Activated T-cell treated with anti-CD3 and anti-CD28 coated beads, Interleukin-2, amount 50 U/mL, for 72 hours (primary cell): ENCODE results near the gene USP49. TPM values are rescaled to one million over a fixed set of nuclear protein-coding genes. Genes with fewer than 3 reads are reported as not detected.
A peak's percentile ranks its signal among the peaks of the same experiment; 100 is the strongest.

Experiments used
- ATAC-seq, 2 donors: fragments of 150-1000 bp; cut with Tn5 transposase; replicated peaks in 1 of 2; 2 replicates each; pipeline ENCODE4 v1.10.0; 2021; ENCODE audit warnings: moderate library complexity in 2 of 2, mild to moderate bottlenecking in 1 of 2
- DNase-seq, 2 donors: peaks; one replicate each; pipeline ENCODE4 v3.0.0; 2021 to 2022; ENCODE audit warnings: mixed read lengths in 1 of 2
- H3K27ac Mint-ChIP-seq: one replicate; pipeline ENCODE4 v1.8.0; 2022; ENCODE audit warnings: mild to moderate bottlenecking, moderate library complexity, mixed read lengths
- H3K27me3 Mint-ChIP-seq: one replicate; pipeline ENCODE4 v1.8.0; 2022; ENCODE audit warnings: low read depth, mixed read lengths
- H3K36me3 Mint-ChIP-seq, 2 donors: one replicate each; pipeline ENCODE4 v1.8.0; 2022; ENCODE audit warnings: mixed read lengths in 2 of 2, mild to moderate bottlenecking in 1 of 2; ENCODE audit not compliant: insufficient read depth in 2 of 2
- H3K4me1 Mint-ChIP-seq: one replicate; pipeline ENCODE4 v1.8.0; 2022; ENCODE audit warnings: low read depth, mixed read lengths
- H3K4me3 Mint-ChIP-seq, 2 donors: one replicate each; pipeline ENCODE4 v1.8.0; 2022; ENCODE audit warnings: mild to moderate bottlenecking in 2 of 2, mixed read lengths in 2 of 2, moderate library complexity in 2 of 2
- H3K9me3 Mint-ChIP-seq, 2 donors: one replicate each; pipeline ENCODE4 v1.8.0; 2022; ENCODE audit warnings: mixed read lengths in 2 of 2
- total RNA-seq, 2 donors: library from RNA; stranded (reverse); gene quantifications; one replicate each; pipeline ENCODE4 v1.2.3, GENCODE V29; 2022

The USP49 gene
- total RNA-seq, 2 donors from 2014 or later: 13.3 to 14.8 TPM

DNA sequence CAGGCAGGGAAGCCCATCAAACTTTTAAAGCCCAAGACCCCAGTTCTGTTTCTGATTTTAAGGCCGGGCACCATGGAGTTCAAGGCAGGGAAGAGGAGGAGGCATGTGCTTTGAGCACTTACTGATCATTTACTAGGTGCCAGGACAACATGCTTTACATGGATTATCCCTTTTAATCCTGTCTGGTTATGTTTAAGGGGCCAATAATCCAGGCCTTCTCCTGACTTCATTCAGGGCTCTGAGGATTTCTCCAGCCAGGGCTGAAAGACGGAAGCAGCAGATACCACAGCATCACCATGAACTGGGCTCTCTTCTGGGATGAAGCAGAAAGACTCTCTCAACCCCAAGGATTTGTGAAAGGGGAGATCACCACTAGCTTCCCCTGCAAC, 42.3 kb upstream of the USP49 start:
- Mint-ChIP-seq H3K4me1 (peaks cover 67% of the 10 kb centered on the region), H3K36me3 (peaks cover 21 to 32% of the 10 kb centered on the region in 2 donors)
- DNase-seq: no peak

GRCh38 chr6:41936073-41936837, 41.1 kb upstream of the USP49 start:
- Mint-ChIP-seq H3K27me3 (no peaks in the 10 kb centered on the region), H3K9me3 (no peaks in the 10 kb centered on the region), H3K27ac (peak overlapping the region; percentile 99), H3K4me1 (peaks cover 59% of the 10 kb centered on the region), H3K4me3 (peak overlapping the region; percentile 98 to 99), H3K36me3 (peaks cover 24 to 35% of the 10 kb centered on the region in 2 donors)
- DNase-seq (peak; percentile 76 to 80), ATAC-seq (peak; percentile 75 to 83)

More for the DNA sequence above, 42.3 kb upstream of the USP49 start:
- ATAC-seq: no peak
- Mint-ChIP-seq H3K27ac (peak overlapping the region; percentile 99), H3K4me3 (peak overlapping the region; percentile 98 to 99), H3K27me3 (no peaks in the 10 kb centered on the region), H3K9me3 (no peaks in the 10 kb centered on the region)

DNA sequence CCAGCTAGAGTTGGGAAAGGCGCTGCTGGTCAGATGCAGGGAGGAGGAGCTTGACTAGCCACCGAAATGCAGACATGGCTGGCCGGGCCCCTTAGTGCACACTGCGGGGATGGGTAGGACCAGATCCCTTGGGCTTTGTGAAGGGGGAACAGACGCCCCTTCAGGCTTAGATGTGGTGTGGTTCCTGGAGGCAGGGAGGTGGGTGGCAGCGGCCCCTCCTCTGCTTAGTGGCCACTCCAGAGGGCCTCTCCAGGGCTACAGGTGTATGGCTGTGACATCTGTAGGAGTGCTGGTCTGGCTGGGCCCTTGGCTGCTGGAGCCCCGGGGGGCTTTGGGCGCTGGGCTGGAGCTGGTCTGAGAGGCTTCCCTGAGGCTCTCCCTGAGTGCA, 40.5 kb upstream of the USP49 start:
- H3K36me3 Mint-ChIP-seq: peaks cover 22 to 37% of the 10 kb centered on the region in 2 donors
- peak overlapping the region; percentile 98 to 99 for H3K4me3 Mint-ChIP-seq
- ATAC-seq (no peak), DNase-seq (no peak)
- no peaks in the 10 kb centered on the region for H3K27me3 Mint-ChIP-seq
- no peaks in the 10 kb centered on the region for H3K9me3 Mint-ChIP-seq
- H3K4me1 Mint-ChIP-seq: peaks cover 59% of the 10 kb centered on the region
- peak overlapping the region; percentile 99 for H3K27ac Mint-ChIP-seq

DNA sequence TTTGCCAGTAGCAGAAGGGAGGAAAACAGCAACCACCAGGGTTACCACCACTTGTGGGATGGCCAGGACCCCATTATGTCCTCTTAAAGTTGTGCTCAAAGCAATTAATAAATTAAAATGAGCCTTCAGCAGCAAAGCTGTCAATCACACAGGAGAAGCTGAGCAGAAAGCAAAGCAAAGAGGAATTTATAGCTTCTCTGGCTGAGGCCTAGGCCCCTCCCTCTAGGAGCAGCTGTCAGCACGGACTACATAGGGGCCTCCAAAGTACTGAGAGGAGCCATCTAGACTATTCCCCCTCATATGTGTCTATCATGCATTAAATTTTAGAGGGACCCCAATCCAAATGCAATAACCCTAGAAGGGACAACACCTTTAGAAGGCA, 40.0 kb upstream of the USP49 start:
- Mint-ChIP-seq H3K36me3 (peaks cover 19 to 34% of the 10 kb centered on the region in 2 donors), H3K4me3 (peak overlapping the region; percentile 98 to 99), H3K4me1 (peaks cover 58% of the 10 kb centered on the region), H3K27me3 (no peaks in the 10 kb centered on the region), H3K9me3 (no peaks in the 10 kb centered on the region), H3K27ac (peak overlapping the region; percentile 11)
- ATAC-seq: no peak
- no peak for DNase-seq

DNA sequence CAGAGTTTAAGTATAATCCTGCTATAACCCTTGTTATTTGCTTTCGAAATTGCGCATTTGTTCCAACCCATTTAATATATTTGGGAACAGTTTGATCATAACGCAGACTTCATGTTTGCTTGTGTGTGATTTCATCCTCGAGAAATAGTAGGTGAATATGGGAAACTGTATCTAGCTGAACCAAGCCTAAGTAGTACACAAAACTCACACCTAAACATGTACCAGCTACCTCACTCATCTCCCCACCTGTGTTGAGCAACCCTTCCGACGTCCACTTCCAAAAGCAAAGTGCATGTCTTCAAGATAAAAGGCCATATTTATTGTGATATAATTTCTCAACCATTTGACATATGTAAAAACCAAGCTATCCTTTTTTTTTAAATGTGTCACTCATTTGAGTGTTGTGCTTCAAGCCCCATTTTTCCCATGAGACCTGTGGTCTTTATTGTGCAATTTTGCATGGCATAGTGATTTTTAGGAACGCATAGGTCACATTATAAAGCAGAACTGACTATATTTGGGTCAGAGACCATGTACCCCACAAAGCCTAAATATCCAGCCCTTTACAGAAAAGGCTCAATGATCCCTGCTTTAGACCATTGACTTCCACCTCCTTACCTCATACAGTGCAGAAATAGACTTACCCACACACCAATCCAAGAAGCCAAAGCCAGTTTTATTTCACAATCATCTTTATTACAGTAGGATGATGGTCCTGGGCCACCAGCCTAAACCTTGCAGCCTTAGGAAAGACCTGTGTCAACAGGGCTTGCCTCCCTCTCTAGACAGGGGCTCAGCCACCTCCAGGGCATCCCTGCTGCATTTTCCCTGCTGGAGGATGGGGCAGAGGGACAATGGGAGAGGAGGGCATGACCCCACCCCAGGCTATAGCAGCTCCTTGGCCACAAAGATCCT, 39.4 kb upstream of the USP49 start:
- no peak for DNase-seq
- Mint-ChIP-seq H3K4me1 (peaks cover 52% of the 10 kb centered on the region), H3K36me3 (peaks cover 14 to 30% of the 10 kb centered on the region in 2 donors), H3K27me3 (no peaks in the 10 kb centered on the region), H3K27ac (peak overlapping the region; percentile 11), H3K4me3 (no peak overlapping the region), H3K9me3 (no peaks in the 10 kb centered on the region)
- ATAC-seq: no peak

DNA sequence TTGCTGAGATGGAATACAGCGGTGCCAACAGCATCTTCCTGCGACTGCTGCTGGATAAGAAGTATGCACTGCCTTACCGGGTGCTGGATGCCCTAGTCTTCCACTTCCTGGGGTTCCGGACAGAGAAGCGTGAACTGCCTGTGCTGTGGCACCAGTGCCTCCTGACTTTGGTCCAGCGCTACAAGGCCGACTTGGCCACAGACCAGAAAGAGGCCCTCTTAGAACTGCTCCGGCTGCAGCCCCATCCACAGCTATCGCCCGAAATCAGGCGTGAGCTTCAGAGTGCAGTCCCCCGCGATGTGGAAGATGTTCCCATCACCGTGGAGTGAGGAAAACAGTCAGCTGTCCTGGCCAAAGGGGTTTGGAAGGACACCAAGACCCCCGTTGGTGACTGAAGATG, 37.2 kb upstream of the USP49 start:
- Mint-ChIP-seq H3K27ac (peak overlapping the region; percentile 47), H3K4me3 (no peak overlapping the region), H3K4me1 (peaks cover 43% of the 10 kb centered on the region), H3K9me3 (no peaks in the 10 kb centered on the region), H3K36me3 (peaks cover 14 to 32% of the 10 kb centered on the region in 2 donors), H3K27me3 (no peaks in the 10 kb centered on the region)
- DNase-seq (no peak), ATAC-seq (no peak)

- Mint-ChIP-seq H3K4me3 (no peak overlapping the region), H3K27me3 (no peaks in the 10 kb centered on the region), H3K4me1 (peaks cover 37% of the 10 kb centered on the region), H3K36me3 (peaks cover 14 to 34% of the 10 kb centered on the region in 2 donors), H3K9me3 (no peaks in the 10 kb centered on the region), H3K27ac (peak overlapping the region; percentile 83)
- ATAC-seq (no peak), DNase-seq (no peak)
Measured at GRCh38 chr6:41931792-41932191, 36.6 kb upstream of the USP49 start.

DNA sequence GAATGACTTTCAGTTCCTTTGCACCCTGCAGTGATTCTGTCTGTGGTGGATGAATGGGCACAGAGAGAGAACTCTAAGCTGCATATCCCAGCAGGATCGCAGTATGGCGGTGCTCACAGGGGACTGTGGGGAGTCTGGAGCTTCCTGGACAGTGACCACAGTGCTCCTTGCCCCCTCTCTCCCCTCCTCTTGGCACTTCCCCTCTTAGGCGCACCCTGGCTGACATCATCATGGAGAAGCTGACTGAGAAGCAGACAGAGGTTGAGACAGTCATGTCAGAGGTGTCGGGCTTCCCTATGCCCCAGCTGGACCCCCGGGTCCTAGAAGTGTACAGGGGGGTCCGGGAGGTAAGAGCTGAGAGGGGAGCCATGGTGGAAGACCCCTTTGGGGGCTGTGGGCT, 34.7 kb upstream of the USP49 start:
- ATAC-seq (no peak), DNase-seq (no peak)
- Mint-ChIP-seq H3K27me3 (no peaks in the 10 kb centered on the region), H3K27ac (no peak overlapping the region), H3K4me3 (no peak overlapping the region), H3K4me1 (peaks cover 27% of the 10 kb centered on the region), H3K9me3 (no peaks in the 10 kb centered on the region), H3K36me3 (peaks cover 15 to 32% of the 10 kb centered on the region in 2 donors)

DNA sequence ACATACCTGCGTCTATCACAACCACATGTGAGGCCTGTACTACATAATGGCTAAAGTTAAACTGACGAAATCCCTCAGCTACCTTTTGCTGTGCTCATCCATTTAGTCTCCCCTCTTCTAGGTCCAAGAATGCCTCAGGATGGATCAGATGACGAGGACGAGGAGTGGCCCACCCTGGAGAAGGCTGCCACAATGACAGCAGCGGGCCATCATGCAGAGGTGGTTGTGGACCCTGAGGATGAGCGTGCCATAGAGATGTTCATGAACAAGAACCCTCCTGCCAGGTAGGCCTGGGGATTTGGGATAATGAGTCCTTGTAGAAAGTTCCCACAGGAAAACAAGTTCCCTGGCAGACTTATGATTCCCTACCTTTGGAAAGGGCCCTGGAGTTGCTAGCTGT, 32.1 kb upstream of the USP49 start:
- peaks cover 48% of the 10 kb centered on the region for H3K4me1 Mint-ChIP-seq
- no peaks in the 10 kb centered on the region for H3K9me3 Mint-ChIP-seq
- peak overlapping the region; percentile 48 for H3K27ac Mint-ChIP-seq
- DNase-seq: no peak
- no peak overlapping the region for H3K4me3 Mint-ChIP-seq
- no peaks in the 10 kb centered on the region for H3K27me3 Mint-ChIP-seq
- H3K36me3 Mint-ChIP-seq: peaks cover 21 to 37% of the 10 kb centered on the region in 2 donors
- ATAC-seq: no peak

DNA sequence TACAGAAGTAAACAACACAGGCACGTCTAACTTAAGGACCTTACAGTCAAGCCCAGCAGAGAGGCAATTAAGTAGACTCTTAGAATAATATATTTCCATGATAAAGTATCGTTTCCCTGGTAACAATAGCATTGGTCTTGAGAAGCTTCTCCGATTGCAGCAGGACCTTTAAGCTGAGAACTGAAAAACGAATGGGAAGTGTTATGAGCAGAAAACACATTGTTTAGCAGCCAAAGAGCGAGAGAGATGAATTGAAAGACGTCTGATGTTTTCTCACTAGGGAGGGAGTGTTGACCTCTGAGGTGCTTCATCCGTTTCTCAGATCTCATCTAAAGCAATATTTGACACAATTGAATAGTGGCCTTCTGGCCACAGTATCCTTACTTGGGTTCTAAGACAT, 27.0 kb upstream of the USP49 start:
- H3K9me3 Mint-ChIP-seq: no peaks in the 10 kb centered on the region
- H3K4me1 Mint-ChIP-seq: peaks cover 62% of the 10 kb centered on the region
- ATAC-seq (no peak), DNase-seq (no peak)
- peaks cover 20 to 28% of the 10 kb centered on the region in 2 donors for H3K36me3 Mint-ChIP-seq
- no peaks in the 10 kb centered on the region for H3K27me3 Mint-ChIP-seq
- H3K27ac Mint-ChIP-seq: peak overlapping the region; percentile 96
- H3K4me3 Mint-ChIP-seq: peak overlapping the region; percentile 93 to 99

DNA sequence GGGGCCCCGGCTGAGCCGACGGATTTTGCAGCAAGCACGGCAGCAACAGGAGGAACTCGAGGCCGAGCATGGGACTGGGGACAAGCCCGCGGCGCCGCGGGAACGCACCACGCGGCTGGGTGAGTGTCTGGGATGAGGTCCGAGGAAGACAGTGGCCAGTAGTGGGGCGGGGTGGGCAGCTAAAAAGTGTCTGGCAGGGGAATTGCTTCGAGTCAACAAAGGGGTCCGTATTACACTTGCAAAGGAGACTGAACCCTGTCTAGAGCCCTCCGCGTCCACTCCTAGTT, 26.5 kb upstream of the USP49 start:
- Mint-ChIP-seq H3K27ac (peak overlapping the region; percentile 96), H3K27me3 (no peaks in the 10 kb centered on the region), H3K4me1 (peaks cover 62% of the 10 kb centered on the region), H3K36me3 (peaks cover 20 to 26% of the 10 kb centered on the region in 2 donors), H3K9me3 (no peaks in the 10 kb centered on the region), H3K4me3 (peak overlapping the region; percentile 93 to 99)
- DNase-seq (no peak), ATAC-seq (peak; percentile 18 to 25)

GRCh38 chr6:41920921-41921711, 25.9 kb upstream of the USP49 start, which contains the start of the genes BYSL and MED20:
Gene BYSL (plus strand): TSS chr6:41921499. CDS start chr6:41921563, 64 bp downstream.
Gene MED20 (minus strand): TSS chr6:41921139. CDS start chr6:41921018, 121 bp downstream.
- H3K36me3 Mint-ChIP-seq: peaks cover 20 to 26% of the 10 kb centered on the region in 2 donors
- ATAC-seq (peak; percentile 91 to 93), DNase-seq (peak; percentile 93 to 96)

More at GRCh38 chr6:41920921-41921711, 25.9 kb upstream of the USP49 start, which contains the start of the genes BYSL and MED20:
- Mint-ChIP-seq H3K4me1 (peaks cover 62% of the 10 kb centered on the region), H3K4me3 (peak within 1 kb of the TSS; percentile 93 to 99), H3K27ac (peak within 1 kb of the TSS; percentile 96), H3K27me3 (no peaks in the 10 kb centered on the region), H3K9me3 (no peaks in the 10 kb centered on the region)
